Measurements from ENCODE around the gene DFFA.
A peak's percentile ranks its signal among the peaks of the same experiment; 100 is the strongest.
"Not testable (repeated sequence)": the region's sequence is repeated elsewhere in the genome, so short reads cannot be mapped to it uniquely, and the experiment has no call there.

The DFFA gene

DNA sequence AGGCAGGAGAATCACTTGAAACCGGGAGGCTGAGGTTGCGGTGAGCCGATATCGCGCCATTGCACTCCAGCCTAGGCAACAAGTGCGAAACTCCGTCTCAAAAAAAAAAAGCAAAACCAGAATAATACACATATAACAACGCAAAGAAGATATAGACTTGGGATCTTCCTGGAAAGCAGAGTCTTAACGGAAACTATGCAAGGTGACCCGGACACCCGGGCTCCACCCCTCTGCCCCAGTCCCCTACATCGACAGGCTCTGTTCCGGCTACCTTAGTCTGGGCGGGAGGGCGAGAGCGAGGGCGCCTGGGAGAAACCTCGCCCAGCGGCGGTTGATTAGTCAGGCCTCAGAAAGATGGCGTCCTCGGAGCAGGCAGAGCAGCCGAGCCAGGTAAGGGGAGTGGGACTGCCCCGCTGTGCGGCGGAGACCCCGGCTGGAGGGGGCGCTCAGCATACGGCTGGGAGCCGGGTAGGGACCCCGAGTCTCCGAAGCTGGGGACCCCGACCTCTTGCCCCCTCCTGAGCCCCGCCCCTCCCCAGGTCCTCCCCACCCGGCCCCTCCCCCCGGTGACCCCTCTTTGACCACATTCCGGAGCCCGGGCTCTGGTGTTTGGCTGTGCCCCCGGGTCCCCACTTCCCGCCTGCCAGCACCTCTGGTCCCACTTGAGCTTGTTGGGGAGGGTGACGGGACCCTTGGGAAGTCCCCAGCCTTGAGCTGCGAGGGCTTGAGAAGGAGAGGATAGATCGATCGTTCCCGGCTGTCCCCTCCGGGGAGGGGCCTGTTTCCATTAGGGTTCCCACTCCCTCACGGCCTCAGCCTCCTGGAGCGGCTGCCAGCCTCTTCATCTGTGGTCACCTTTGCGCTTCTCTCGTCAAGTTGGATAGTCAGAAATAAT, 2.5 kb upstream of the DFFA start, which contains the start of gene PEX14:
Gene PEX14, plus strand, starts transcription at position 338 of the 895 bp plus-strand sequence. Its CDS starts 17 bp downstream, at position 355.
- TF ChIP-seq CTCF (conservative IDR thresholded peaks at IDR 0.05; ENCODE audit: low read depth, low read length), result no peak
- DNase-seq (ENCODE audit: low read depth), result peak; percentile 85
- peak within 1 kb of the TSS; percentile 93 for H3K4me3 ChIP-seq (ENCODE audit: low read depth, low read length)

DNA sequence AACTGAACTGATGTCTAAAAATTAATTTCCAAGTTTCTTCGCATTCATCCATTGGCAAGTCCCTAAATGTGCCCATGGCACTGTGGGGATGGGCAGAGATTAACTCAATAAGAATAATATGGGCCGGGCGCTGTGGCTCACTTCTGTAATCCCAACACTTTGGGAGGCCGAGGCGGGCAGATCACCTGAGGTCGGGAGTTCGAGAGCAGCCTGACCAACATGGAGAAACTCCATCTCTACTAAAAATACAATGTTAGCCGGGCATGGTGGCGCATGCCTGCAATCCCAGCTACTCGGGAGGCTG, 1.9 kb upstream of the DFFA start:
- DNase-seq (ENCODE audit: low read depth), result not testable (repeated sequence)
- peak overlapping the region; percentile 93 for H3K4me3 ChIP-seq (ENCODE audit: low read depth, low read length)

DNA sequence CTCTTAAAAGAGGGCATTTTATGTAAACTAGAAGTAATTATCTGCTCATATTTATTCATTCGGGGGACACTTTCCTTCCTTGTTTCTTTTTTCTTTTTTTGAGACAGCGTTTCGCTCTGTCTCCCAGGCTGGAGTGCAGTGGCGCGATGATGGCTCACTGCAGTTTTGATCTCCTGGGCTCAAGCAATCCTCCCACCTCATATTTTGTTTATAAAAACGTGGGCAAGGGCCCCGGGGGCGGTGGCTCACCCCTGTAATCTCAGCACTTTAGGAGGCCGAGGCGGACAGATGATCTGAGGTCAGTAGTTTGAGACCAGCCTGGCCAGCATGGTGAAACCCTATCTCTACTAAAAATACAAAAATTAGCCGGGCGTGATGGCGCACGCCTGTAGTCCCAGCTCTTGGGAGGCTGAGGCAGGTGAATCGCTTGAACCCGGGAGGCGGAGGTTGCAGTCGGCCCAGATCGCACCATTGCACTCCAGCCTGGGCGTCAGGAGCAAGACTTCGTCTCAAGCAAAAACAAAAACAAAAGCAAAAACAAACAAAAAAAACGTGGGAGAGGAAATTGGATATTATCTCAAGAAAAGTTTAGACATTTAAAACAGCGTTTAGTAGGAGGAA, 926 bp upstream of the DFFA start:
- TF ChIP-seq CTCF (conservative IDR thresholded peaks at IDR 0.05; ENCODE audit: low read depth, low read length), result no peak
- no peak overlapping the region for H3K4me3 ChIP-seq (ENCODE audit: low read depth, low read length)
- no peak for DNase-seq (ENCODE audit: low read depth)

- peak; percentile 60 for DNase-seq (ENCODE audit: low read depth)
- no peak for TF ChIP-seq CTCF (conservative IDR thresholded peaks at IDR 0.05; ENCODE audit: low read depth, low read length)
- H3K4me3 ChIP-seq (ENCODE audit: low read depth, low read length), result peak overlapping the region; percentile 92
Measured at GRCh38 chr1:10471411-10472219, 714 bp downstream of the DFFA start.

DNA sequence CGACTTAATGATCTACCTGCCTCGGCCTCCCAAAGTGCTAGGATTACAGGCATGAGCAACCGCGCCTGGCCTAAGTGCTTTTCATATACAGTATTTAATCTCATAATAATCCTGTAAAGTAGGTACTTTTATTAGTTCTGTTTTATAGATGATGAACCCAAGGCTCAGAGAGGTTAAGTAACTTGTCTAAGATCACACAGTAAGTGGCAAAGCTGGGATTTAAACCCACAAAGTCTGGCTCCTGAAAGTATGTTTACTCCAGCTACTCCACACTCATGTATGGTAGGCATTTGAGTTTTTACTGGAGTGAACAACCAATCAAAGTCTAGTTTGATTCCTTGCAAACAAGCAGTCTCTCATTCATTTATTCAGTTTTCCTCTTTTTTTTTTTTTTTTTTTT, 2.3 kb downstream of the DFFA start:
- TF ChIP-seq CTCF (conservative IDR thresholded peaks at IDR 0.05; ENCODE audit: low read depth, low read length), result no peak
- no peak for DNase-seq (ENCODE audit: low read depth)
- no peak overlapping the region for H3K4me3 ChIP-seq (ENCODE audit: low read depth, low read length)

DNA sequence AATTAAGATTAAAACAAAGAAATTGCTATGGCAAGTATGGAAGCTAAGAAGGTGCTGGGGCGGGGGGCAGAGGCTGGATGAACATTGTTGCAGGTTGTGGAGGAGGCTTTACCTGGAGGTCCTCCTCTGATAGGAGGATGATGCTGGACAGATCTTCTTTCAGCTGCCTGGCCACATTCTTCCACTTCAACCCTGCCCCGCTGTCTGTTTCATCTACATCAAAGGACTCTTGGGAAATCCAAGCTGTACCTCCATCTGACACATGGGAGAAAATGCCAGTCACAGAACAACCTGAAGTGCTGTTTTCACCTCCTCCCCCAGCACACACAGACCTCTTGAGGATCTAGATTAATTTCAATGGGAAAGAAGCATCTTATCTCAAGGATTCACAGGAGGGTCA, 5.3 kb downstream of the DFFA start:
- no peak for TF ChIP-seq CTCF (conservative IDR thresholded peaks at IDR 0.05; ENCODE audit: low read depth, low read length)
- H3K4me3 ChIP-seq (ENCODE audit: low read depth, low read length), result no peak overlapping the region
- no peak for DNase-seq (ENCODE audit: low read depth)

GRCh38 chr1:10459184-10459583, 13.1 kb downstream of the DFFA start:
- TF ChIP-seq CTCF (conservative IDR thresholded peaks at IDR 0.05; ENCODE audit: low read depth, low read length), result no peak
- peak; percentile 95 for DNase-seq (ENCODE audit: low read depth)
- H3K4me3 ChIP-seq (ENCODE audit: low read depth, low read length), result no peak overlapping the region
